ENCODE data around the gene SPDL1.

Gene SPDL1

DNA sequence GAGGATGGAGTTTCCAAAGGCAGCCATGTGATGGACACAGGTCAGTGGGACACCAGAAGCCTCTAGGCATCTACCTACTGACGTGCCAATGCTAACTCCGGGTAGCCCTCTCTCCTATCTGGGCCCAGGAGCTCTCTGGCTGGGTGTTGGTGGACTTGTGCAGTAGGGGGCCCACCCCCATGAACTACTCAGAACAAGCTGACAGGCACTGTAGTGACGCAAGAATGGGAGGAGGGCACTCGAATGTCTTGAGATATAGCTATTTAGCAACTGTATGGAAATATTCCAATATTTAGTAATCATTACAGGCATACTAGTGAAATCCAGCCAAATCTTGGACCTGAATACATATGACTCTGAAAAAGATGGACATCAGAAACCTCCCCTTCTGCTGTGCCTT is 47.8 kb downstream of the SPDL1 start:
- no peak for DNase-seq

DNA sequence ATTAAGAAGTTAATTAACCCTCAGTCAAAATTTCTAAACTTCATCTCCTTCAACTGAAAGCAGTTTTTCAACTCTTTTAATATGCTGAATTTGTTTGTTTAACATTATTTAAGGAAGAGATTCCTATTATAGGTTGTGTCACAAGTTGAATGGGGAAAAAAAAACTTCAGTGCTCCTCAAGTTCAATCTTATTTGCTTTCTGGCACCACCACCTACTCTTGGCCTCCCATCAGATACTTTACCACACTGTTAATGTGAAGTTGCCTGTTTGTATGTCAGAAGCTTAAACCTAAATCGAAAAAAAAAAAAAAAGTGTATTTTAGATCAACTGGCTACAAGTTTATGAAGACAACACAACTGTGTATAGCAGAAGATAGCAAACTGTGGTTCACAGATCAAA is 49.4 kb downstream of the SPDL1 start:
- no peak for DNase-seq

DNA sequence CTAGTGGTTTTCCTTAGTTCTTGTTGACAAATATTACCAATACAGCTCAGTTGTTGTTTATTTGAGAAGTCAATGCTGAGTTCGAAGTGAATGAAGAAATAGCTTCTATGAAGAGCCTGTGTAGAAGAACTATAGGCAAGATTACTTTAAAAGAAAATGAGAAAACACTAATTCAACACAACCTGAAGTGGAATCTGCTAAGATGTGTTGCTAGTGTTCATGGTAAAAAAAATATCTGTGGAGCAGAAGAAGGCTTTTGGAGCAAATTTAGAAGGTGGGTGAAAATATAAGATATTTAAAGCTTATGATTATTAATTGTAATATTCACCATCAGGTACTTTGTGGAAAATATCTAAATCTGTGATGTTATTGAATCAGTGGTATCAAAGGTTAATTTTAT is 51.0 kb downstream of the SPDL1 start:
- no peak for DNase-seq

DNA sequence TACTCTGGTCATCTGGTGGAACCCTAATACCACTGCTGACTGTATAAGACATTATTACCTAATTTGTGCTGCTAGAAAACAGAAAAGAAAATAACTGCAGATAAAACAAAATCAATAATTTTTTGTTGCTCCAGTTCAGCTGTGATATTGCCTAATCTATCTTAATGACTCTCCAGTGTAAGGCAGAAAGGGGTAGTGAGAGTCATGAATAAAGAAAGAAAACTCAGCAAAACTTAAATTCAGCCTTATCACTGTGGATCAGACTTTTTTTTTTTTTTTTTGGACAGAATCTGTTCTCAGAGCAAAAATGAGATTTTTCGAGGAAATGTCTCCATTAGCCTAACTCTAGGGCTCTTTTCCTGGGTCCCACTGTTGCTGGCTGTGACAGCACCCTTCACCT is 52.4 kb downstream of the SPDL1 start:
- no peak for DNase-seq

DNA sequence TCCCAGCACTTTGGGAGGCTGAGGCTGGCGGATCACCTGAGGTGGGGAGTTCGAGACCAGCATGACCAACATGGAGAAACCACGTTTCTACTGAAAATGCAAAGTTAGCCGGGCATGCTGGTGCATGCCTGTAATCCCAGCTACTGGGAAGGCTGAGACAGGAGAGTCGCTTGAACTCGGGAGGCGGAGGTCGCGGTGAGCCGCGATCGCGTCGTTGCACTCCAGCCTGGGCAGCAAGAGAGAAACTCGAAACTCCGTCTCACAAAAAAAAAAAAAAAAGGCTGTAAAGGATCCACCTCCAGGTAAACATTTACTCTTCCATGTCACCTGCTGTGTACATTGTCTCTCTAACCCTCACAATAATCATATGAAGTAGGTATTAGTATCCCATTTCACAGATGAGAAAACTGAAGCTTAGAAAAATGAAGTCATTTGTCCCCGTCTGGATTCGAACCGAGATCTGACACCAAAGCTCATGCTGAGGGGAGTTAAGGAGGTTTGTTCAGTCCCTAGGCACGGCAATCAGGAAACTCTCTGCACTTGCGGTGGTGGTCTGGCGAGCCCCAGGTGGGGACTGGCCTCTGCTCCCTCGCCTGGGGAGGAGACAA is 53.0 kb downstream of the SPDL1 start:
- DNase-seq = no peak

DNA sequence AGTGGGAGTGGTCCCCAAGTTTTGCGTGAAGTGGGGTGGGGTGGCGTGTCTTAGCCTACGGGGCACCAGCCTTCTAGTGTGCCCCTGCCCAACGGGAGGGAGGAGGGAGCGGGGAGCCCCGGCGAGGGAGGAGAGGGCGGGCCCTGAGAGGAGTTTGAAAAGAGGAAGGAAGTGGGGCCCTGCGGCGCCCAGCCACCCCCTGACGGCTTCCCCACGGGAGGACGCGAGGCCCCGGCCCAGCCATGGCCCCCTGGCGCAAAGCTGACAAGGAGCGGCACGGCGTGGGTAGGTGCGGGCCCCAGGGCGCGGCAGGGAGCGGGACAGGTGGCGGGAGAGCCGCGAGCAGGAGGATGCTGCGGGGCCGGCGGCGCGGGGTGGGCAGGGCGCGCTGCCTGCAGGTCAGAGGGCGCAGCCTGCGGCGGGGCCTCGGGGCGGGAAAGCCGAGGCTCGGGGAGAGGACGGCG is 53.5 kb downstream of the SPDL1 start, which contains the start of gene DOCK2:
TSS of gene DOCK2 (plus strand) at position 191 of the 464 bp plus-strand sequence. CDS start at position 243, 52 bp downstream.
- DNase-seq = no peak

DNA sequence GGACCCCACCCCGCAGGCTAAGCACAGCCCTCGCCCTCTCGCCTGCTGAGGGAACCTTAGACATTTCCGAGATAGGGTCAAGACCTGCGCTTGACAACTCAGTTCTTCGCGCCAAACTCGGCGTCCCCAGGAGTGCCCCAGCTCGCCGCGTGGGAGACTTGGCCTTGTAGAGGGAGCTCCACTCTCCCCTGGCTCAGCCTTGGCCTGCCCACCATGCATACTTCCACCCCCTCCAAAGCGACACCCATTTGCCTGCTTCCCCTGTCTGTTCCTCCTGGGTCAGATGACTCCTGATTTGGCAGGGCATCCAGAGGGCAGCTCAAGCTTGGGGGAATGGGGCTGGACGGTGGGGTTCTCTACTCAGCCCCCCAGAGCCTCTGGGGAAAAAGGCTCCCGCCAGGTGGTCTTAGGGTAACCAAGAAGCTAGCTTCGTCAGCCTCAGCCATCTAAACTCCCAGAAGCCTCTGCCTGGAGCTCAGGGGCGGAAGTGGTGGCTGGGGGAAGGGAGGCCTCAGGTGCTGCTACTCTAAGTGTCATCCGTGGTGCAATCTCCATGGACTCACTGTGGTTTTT is 54.1 kb downstream of the SPDL1 start:
- no peak for DNase-seq

DNA sequence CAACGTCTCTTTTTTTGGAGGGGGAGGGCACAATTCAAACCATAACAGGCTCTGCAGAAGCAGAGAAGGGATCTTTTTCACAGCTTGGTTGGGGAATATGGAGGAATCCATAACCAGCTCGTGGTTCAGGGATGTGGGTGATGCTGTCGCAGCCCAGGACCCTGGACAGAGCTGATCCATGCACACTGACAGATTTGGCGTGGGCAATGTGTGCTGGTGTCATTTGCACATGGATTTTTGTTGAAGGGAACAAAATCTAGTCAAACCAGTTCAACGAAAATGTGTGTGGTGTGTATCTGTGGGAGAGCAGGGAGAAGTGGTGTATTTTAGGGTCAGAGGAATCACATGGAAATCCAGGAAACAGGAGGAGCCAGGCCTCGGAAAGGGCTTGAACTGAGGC is 57.7 kb downstream of the SPDL1 start:
- no peak for DNase-seq

DNA sequence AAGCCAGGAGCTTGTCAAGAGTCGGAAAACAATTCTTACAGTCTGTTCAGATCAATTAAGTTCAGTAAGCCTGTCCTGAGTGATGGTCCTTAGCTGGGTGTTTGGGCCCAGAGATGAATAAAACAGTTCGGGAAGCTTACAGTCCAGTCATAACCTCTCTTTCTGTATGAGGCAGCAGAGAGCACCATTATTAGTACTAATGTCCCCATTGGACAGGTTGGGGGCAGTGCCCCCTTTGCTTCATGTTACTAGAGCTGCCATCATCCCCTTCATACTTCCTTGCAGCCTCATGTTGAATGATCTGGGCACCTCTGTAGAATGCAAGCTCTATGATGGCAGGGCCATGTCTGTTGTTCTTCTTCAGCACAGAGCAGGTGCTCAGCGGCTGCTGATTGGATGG is 63.3 kb downstream of the SPDL1 start:
- DNase-seq = no peak

DNA sequence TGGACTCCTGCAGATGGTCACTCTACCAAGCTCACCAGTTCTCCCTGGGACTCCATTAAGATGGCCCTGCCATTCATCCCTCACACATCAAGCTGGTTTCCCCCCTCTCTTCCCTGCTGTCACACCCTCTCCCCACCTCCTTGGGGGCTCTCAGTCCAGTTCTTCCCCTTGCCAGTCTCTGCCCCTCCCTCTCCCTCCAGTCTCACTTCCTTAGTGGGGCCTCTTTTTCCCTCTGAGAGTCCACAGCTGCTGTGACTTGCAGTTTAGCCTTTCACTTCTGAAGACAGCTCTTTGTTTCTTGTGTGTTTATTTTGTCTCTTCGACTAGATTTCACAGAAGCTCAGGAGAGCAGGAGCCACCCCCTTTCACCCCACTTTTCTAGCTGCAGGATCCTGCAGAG is 64.0 kb downstream of the SPDL1 start:
- DNase-seq = no peak

DNA sequence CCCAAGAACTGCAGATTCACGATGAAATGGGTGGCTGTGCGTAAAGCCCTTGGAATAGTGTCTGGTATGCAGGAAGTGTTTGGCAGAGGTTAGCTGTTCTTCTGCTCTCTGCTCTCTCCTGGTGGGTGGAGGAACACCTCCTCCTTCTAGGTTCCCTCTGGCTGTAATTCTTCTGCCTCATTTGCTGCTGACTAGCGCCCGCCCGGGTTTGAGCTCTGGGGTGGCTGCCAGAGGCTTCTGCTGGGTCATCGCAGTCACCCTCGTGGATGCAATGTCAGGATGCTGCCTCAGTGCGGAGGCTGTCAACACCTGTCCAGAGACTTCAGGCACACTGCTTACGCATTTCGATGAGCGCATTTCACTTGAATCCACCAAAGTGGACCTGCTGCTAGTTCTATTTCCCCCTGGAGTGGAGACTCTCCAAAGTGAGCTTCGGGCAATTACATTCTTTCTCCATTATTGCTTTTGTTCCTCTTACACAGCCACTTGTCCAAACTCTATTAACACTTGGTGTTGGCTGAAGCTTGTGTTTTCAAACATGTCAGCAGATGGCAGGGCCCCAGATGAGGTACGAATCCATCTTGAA is 65.2 kb downstream of the SPDL1 start:
- no peak for DNase-seq

DNA sequence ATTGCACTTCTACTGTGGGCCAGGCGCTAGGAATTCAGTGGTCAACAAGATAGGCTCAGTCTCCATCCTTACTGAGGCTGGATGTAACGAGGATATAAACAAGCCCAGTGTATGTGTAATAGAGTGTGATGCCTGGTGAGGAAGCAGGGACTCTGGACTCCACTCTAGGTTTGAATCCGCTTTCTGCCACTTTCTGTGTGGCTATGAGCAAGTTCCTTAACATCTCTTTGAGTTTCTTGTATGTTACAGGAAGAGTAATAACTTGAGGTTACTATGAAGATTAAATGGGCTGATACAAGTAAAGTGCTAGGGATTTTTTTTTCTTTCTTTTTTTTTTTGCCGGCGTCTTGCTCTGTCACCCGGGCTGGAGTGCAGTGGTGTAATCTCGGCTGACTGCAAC is 65.9 kb downstream of the SPDL1 start:
- DNase-seq = no peak

DNA sequence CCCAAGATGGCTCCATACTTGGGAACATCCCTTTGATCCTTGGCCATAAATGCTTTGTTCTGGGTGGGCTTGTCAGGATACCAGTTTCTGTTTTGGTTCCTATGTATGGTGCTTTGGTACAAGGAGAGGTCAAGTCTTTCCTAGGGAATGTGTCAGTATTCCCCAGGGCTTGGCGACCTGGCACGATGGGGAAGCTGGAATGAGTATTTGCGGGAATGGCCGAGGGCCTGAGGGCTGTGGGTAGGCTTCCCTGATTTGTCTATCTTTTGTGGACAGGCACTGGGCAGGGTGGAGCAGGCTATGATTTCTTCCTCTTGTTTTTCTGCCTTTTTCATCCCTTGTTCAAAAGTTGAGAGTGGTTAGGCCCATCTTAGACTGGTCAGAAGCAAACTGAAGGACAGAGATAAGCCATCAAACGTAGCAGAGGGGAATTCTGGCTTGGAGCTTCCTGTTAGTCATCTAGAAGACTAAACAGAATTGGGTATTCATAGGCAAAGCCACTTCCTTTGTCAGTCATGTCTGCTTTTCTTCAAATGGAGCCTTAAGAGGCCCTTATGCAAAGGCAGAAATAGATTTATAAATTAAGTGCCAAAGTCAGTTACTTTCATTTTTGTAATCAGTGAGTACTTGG is 67.2 kb downstream of the SPDL1 start:
- no peak for DNase-seq

DNA sequence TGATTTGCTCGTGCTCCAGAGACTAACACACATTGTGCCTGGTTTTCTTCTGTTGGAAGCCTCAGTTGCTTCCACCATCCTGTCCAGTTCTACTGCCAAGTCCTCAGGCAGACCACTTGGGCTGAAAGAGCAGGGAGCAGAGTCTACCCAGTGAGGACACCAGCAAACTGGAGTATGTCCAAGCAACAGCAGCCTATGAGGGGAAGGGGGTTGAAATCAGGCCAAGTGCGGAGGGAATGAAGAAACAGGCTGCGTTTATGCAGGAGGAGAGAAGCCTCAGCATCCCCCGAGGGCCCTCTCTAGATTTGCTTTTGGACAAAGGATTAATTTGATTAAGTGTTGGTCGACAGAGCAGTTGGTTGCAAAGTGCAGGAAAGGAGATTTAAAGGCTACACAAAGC is 68.0 kb downstream of the SPDL1 start:
- DNase-seq = peak in 1 of 2 experiments; percentile 8

DNA sequence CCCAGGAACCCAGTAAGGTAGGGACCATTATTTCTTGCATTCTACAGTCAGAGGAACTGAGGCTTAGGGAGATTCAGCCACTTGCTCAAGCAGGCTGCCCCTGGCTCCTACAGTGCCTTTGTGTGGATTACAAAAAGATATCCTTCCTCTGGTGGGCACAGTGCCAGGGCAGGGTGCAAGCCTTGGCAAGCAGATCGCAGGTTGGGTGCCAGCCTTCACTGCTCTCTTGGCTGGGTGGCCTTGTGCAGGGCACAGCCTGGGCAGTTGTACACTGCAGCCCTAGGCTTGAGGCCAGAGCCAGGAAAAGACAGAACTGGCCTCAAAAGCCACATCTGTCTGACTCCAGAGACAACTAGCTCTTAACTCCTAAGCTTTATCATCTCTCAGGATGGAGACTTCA is 68.5 kb downstream of the SPDL1 start:
- no peak for DNase-seq

DNA sequence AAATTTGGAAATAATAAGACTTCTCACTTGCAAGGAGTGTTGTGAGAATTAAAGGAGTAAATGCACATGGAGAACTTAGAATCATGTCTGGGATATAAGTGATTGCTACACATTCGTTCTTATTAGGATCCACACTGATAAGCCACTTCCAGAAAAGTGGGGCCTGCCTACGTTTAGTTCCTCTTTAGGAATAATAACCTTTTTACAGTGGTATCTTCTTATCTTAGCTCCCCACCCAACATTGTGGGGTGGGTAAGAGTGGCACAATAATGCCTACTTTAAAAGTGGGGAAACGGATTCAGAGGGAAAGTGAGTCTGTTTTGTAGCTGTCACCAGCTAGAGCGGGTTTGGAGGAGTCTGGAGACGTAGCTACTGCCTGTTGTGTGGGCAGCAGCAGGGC is 69.5 kb downstream of the SPDL1 start:
- no peak for DNase-seq
